ENCODE measurements around the gene C1QTNF7.

The C1QTNF7 gene

DNA sequence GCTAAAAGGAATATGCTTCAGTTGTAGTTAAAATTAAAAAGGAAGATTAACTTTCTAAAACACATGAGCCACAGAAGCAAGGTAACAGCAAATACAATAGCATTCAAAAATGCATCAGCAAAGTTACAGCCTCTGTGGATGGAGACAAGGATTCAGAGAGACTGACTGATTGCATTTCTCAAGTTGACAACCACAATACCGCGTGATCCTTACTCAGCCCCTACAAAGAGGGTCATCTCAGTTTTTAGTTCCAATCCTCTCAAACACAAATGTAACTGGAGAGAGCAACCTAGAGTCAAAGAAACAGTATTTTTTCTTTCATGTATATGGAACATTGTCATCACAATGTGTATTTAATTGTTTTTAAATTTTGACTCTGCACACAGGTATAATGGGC lies 14.2 kb upstream of the C1QTNF7 start:
- no peak for DNase-seq (ENCODE audit: low read depth)
- TF ChIP-seq, protein P1, sequence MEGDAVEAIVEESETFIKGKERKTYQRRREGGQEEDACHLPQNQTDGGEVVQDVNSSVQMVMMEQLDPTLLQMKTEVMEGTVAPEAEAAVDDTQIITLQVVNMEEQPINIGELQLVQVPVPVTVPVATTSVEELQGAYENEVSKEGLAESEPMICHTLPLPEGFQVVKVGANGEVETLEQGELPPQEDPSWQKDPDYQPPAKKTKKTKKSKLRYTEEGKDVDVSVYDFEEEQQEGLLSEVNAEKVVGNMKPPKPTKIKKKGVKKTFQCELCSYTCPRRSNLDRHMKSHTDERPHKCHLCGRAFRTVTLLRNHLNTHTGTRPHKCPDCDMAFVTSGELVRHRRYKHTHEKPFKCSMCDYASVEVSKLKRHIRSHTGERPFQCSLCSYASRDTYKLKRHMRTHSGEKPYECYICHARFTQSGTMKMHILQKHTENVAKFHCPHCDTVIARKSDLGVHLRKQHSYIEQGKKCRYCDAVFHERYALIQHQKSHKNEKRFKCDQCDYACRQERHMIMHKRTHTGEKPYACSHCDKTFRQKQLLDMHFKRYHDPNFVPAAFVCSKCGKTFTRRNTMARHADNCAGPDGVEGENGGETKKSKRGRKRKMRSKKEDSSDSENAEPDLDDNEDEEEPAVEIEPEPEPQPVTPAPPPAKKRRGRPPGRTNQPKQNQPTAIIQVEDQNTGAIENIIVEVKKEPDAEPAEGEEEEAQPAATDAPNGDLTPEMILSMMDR (conservative IDR thresholded peaks at IDR 0.05; ENCODE audit: low read depth, low read length) = no peak
- no peak overlapping the region for H3K4me3 ChIP-seq (ENCODE audit: low read depth, low read length)

DNA sequence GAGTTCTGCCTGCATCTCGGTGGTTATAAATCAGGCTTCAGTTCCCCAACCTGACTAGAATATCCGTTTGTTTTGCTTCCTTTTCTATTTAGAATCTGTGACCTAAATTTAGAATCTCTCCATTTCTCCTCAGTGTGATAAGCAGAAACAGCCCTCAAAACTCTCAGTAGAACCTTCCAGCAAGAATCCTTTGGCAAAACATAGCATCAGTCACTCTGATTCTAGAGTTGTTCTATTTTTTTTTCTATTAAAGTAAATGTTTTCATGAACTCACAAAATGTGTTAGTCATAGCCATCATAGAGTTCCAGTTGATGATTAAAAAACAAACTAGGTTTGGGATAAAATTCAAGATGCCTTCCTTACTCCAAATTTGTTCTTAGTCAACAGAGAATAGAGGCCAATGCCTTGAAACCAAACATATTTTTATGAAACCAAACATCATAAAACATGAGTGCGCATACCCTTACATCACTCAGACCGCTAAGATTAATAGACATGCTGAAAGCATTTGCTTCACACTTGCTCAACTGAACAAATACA lies 13.2 kb upstream of the C1QTNF7 start:
- peak; percentile 44 for DNase-seq (ENCODE audit: low read depth)
- TF ChIP-seq, protein P1 (conservative IDR thresholded peaks at IDR 0.05; ENCODE audit: low read depth, low read length) = no peak
- H3K4me3 ChIP-seq (ENCODE audit: low read depth, low read length) = no peak overlapping the region

DNA sequence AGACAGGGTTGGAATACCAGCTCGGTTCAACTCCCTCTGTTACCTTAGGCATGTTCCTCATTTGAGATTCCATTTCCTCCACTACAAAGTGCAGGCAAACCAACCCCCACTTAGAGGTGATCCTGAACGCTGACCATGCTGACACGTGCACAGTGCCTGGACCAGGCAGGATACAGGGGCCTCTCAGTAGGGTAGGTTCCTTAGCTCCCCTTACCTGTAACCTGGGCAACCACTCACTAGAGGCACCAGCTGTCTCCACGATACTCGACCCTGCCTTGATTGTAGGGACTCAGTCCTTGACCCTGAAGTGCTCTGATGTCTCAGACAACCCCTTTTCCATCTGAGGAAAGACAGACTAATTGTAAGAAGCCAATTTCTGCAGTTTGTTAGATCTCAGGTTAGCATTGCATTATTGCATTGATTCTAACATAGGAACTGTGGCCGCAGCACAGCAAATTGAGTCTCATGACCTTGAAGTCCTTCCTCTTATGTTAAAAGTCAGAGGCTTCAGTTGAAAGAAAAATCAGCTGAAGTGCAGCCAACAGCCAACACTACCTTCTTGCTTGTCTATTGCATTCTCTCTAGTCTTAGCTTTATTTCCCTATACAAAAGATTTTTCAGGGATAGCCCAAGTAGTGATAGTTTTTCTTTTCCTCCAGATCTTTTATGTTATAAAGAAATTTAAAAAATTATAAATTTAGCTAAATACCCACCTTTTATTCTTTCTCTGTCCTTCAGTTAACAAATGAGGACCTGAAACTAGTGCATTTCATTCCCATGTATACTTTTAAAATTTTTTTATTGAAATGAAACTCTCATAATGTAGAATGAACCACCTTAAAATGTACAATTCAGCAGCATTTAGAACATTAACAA lies 11.2 kb upstream of the C1QTNF7 start:
- no peak overlapping the region for H3K4me3 ChIP-seq (ENCODE audit: low read depth, low read length)
- no peak for DNase-seq (ENCODE audit: low read depth)
- TF ChIP-seq, protein P1 (conservative IDR thresholded peaks at IDR 0.05; ENCODE audit: low read depth, low read length) = no peak

DNA sequence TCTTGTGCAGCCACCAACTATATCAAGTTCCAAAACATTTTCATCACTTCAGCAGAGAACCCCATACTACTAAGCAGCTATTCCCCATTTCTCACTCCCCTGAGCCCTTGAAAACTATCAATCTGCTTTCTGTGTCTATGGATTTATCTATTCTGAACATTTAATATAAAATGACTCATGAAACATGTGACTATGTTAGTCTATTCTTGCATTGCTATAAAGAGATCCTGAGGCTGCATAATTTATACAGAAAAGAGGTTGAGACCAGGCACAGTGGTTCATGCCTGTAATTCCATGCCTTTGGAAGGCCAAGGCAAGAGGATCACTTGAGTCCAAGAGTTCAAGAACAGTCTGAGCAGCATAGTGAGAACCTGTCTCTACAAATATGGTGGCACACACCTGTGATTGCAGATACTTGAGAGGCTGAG lies 10.6 kb upstream of the C1QTNF7 start:
- H3K4me3 ChIP-seq (ENCODE audit: low read depth, low read length) = no peak overlapping the region
- no peak for DNase-seq (ENCODE audit: low read depth)
- TF ChIP-seq, protein P1 (conservative IDR thresholded peaks at IDR 0.05; ENCODE audit: low read depth, low read length) = no peak

DNA sequence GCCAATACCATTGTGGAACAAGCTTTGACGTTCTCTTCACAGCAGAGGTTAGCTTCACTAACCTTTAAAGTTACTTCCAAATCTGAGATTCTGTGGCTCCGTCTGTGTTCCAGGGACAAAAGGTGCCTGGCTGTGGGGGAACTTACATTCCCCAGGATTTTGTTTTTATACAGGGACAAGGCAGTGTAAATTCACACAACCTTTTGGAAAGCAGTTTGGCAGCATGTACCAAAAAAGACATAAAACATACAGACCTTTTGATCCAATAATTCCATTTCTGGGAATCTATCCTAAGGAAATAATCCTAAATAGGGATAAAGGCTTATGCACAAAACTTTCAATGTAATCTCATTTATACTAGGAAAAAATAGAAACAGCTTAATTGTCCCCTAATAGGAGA lies 8.9 kb upstream of the C1QTNF7 start:
- H3K4me3 ChIP-seq (ENCODE audit: low read depth, low read length) = no peak overlapping the region
- TF ChIP-seq, protein P1 (conservative IDR thresholded peaks at IDR 0.05; ENCODE audit: low read depth, low read length) = no peak
- DNase-seq (ENCODE audit: low read depth) = no peak

DNA sequence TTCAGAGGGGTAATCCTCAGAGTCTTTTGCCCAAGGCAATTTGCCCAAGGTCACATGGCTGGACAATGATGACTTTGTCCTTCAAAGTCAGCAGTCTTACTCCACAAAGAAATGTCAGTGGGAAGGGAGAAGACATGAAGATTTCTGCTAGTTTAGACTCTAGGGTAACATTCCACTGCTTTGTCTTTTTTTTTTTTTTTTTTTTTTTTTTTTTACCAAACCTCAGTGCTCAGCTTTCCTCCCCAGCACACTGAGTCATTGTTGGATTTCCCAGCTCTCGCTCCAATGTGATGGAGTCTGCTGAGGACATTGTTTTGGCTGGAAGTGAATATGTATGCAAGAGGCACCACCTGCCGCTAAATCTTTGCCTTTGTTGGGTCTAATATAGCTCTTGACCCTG lies 7.2 kb upstream of the C1QTNF7 start:
- peak; percentile 90 for DNase-seq (ENCODE audit: low read depth)
- no peak overlapping the region for H3K4me3 ChIP-seq (ENCODE audit: low read depth, low read length)
- TF ChIP-seq, protein P1 (conservative IDR thresholded peaks at IDR 0.05; ENCODE audit: low read depth, low read length) = peak; percentile 36

All from choroid plexus epithelial cell (primary cell).